CD4-positive, alpha-beta T cell treated with Interleukin-1 beta for 1 hour (primary cell): ENCODE results near the gene TC2N.
"Not testable (repeated sequence)": the region's sequence is repeated elsewhere in the genome, so short reads cannot be mapped to it uniquely, and the experiment has no call there.

Source experiments
- DNase-seq, 2 donors: peaks; one replicate each; pipeline ENCODE4 v3.0.0-alpha.2; 2020 to 2022

Gene TC2N

DNA sequence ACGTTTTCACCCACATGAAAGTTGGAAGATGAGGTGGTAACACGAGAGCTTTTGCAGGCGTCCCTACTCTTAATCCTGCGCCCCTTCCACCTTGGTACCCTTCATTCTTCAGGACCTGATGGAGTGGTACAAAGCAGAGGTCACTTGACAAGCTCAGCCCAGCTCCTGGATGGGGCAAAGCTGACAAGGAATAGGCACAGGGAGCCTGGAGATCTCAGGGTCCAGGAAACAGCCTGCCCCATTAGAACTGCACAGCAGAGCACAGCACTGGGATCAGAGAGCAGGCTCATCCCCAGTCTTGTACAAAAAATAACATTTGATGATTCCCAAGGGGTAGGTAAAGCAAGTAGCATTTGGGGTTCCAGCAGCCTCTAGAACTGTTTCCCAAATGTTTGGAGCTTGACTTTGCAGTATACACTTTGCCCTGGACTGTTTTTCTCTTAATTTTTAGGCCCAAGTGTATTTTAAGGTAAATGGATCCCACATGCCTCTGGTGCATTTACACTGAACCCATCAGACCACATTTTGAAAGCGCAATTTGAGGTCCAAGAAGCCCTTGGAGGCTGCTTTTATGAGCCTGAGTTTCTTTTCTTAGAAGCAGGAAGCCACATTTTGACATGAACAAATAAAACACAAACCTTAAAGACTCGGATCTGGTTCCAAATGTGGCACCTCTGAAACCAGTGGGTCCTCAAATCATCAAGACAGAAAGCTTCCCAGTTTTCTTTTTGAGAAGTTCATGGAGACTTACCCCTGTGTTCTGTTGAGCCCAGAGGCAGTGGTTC lies 633 bp downstream of the TC2N start:
- no peak for DNase-seq

DNA sequence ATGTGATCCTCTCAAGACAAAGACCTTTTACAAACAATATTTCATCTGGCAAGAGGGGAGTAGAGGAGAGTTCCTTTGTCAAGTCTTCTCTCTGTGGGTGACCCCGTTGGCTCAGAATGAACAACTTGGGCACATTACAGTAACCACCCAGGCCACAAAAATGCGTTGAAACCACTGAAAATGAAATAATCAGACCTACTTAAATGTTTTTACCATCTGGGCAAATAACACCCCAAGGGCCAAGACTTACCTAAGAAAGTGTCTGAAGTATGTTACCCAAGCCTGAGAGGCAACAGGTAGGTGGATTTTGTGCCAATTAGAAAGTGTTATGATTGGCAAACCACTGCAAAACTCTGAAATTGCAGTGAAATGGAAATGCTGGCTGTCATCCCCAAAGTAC lies 1.3 kb downstream of the TC2N start:
- no peak for DNase-seq

DNA sequence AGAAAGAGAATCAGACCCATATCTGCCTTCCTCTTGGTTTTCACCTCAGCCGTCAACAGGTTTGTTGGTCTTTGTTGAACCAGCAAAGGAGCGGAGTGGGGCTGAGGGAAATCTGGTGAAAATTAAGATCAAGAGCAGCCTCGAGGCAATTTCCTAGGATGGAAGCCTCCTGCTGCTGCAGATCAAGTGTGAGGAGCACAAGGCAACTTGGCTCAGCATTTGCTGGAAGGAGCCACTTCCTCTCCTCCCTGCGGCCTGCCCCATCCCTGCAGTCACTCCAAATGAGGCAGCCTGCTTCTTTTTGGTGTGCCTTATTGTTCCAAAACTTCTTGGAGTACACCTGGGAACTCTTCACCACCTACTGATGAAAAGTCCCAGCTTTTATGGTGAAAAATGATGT lies 4.9 kb downstream of the TC2N start:
- DNase-seq: no peak

DNA sequence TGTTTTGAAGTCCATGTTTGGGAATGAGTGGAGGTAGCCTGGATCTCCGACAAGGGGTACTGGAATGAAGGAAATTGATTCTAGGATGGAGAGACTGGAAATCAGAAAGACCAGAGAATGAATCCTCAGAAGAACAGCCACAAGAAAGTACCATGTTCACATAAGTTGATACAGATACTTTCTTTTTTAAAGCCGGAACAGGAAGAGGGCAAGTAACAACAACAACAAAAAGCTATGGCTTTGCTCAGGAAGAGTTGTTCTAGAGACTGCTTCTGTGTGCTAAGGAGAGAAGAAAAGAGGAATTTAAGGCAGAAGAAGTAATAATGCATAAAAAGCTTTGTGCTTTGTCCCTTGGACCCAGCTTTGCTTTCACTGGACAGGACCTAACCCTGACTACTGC lies 6.2 kb downstream of the TC2N start:
- no peak for DNase-seq

DNA sequence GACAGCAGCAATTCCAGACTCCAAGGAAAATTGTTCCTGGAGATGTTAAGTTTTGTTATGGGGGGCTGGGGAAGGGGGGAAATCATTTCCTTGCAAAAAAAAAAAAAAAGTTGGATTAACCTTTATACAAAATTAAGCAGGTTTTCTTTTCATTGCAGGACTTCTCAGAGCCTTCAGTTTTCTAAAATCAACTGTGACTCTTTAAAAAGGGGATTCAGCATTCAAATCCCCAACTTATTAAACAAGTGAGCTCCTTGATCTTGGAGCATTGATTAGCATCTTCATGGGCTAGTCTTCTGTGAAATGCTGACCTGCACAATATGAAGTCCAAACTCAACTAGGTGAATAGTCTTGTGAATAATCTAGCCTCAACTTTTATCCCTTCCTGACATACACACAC lies 7.1 kb downstream of the TC2N start:
- no peak for DNase-seq

DNA sequence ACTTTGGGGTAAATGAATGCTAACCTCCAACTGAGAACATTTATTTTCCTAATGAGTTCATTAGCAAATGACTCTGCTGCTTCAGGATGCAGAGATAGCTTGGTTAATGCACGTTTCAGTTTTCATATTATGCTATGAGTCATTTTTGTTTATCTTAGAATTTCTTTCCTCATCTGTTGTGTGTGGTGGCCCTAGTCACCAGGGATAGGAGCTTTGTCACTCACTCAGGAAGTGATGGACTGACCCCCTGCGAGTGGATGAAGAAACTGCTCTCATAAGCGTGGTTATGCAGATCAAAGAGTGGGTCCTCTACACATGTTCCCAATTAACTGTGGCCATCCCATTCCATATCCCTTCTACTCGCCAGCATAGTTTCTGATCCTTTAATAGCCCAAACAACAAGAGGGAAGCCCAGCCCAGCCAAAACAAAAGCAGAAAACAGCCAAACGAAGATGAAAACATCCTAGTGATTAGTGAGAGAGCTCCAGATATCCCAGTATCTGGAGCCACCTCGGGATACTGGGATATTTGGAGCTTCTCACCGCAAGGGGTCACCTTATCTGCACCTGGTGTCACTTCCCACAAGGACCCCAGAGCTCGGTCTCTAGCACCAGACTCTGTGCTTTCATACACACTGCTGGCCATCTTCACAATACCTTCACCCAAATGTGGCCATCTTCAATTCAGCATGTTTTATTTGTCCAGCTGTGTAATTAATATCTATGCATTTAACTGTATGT lies 8.6 kb downstream of the TC2N start:
- no peak for DNase-seq

DNA sequence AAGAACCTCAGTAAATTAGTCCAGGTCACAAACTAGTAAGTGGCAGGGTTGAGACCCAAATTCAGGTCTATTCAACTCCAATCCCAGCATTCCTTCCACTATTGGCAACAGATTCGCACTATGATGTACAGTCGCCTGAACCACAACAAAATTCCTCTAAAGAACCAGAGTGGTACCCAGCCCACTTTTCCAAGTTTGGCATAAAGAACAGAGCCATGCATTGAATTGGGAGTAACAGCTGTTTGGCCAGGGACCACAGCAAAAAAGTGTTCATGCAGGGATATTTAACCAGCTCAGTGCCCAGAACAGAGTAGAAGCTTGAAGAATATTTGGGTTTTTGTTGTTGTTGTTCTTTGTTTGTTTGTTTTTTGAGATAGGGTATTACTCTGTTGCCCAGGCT lies 9.7 kb downstream of the TC2N start:
- no peak for DNase-seq

DNA sequence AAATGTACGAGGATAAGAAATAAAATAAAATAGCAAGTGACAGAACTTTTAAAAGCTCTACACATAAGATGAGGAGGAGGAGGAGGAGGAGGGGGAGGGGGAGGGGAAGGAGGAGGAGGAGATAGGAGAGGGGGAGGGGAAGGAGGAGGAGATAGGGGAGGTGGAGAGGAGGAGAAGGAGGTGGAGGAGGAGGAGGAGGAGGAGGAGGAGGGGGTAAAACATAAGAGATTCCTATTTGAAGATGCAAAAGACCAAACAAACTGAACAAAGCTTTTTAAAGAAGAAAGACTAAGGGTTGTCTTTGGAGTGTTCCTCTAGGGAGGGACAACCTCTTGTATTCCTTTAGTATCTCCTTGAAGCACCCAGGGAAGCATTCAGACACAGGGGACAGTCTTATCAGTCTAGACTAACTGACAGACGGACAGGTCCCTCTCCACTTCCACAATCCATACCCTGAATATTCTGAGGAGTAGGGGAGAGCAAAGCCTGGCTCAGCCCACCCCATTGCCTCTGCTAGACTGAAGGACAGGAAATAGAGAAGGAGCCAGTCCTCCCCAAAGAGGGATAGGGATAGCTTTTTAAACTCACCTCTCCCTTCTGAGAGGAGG lies 12.9 kb downstream of the TC2N start:
- DNase-seq: no peak

DNA sequence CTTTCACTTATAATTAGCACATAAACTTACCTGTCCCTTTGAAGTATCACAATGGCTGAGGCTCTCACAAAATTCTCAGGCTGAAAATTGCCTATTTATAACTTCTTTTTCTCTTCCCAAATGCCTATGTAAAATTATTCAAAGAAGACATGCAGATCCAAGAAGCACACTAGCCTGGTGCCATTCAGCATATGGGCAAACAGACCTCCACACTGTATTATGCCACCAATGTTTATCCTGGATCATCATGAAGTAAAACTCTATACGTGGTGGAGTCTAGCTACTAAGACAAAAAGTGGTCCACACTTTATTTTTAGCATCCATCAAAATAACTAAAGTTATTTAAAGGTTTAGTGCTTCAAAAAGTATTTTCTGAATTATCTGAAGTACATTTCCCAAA lies 15.8 kb downstream of the TC2N start:
- no peak for DNase-seq

DNA sequence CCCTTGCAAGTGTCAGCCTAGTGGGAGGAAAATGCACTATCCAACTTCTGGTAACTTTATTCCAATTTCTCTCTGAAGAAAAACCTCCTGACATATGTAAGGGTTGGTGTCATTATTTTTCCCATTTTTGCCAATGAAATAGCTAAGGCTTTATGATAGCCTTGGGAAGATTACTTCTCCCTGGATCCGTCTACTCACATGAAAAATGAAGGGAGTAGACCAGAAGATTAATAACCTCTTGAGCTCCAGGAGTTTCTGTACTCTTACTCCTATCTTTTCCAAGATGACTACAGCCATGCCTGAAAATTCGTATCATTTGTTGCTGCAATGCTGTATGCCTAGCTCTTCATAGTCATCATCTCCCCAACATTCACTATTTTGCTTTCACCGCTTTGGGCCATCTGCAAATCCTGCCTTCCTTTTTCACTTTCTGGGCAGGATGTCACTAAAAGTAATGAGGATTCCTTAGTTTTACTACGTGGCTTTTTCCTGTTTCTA lies 18.8 kb downstream of the TC2N start:
- no peak for DNase-seq

DNA sequence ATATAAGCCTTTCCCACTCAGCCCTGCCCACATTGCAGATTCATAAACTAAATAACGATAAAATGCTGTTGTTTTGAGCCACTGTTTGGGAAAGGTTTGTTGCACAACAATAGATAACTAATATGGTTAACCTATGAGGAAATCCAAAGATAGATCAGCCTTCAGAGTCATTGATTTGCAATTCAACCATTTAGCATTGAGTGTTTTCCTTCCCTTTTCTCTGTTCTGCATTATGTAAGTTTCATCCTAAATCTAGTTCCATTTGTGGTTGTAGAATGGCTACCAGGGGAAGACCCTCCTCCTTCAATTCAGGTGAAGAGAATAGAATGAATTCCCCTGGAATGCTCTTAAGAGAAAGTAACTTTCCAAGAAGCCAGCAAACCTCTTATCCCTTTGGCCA lies 19.6 kb downstream of the TC2N start:
- DNase-seq: no peak

DNA sequence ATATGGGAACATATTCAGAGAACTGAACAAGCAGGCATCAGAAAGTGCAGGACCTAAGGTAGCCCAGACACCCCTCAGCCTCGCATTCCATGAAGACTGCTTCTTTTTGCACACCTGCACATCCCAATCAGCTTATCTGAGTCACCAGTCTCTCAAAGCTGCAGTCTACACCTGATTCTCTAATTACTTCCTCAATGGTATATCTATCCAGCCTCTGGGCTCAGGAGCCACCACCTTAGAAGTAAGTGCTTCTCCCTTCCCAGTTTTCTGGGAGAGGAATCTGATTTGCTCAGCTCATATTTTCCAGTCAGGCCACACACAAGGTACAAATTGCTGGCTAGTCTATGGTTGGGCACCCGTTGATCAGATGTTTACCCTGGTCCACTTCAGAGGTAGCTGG lies 21.7 kb downstream of the TC2N start:
- DNase-seq: no peak

DNA sequence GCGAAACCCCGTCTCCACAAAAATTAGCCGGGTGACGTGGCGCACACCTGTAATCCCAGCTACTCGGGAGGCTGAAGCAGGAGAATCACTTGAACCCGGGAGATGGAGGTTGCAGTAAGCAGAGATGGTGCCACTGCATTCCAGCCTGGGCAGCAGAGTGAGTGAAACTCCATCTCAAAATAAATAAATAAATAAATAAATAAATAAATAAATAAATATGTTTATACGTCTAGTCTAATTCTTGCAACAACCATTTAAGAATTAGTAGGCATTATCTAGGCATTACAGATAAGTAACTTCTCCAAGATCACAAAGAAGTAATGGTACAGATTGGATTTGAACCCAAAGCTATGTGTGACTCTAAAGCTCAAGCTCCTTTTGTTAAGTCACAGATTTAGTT lies 22.3 kb downstream of the TC2N start:
- not testable (repeated sequence) for DNase-seq

DNA sequence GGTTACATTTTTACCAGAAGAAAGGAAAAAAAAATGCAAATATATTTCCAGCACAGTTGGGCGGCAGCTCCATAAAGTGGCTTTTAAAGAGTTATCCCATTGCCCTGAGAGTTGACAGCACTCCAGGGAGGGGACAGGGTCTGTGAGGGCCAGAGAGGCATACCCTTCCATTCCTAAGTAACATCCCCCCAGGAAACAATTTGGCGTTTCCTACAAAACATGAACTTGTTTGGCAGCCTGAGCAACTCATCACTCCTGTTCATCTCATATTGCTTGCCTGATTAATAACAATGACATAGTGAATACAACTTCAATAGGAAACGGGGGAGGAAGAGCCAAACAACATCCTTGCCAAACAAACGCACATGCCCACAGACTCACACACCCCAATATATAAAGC lies 23.3 kb downstream of the TC2N start:
- DNase-seq: no peak

DNA sequence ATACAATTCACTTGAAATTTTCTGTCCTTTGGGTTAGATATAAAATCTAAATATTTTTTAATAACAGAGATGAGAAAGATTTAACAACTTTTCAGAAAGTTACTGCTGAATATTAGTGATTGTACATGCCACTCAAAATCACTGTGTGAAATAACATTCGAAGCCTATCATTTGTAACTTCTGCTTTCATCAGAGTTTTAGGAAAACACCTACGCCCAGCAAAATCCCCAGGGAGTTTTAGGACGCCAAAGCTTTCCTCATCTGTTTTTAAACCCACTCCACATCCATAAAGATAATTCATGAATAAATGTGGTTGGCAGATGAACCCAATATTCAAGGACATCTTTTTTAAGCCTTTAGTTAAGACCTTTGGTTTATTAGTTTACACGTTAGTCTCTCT lies 23.9 kb downstream of the TC2N start:
- no peak for DNase-seq

DNA sequence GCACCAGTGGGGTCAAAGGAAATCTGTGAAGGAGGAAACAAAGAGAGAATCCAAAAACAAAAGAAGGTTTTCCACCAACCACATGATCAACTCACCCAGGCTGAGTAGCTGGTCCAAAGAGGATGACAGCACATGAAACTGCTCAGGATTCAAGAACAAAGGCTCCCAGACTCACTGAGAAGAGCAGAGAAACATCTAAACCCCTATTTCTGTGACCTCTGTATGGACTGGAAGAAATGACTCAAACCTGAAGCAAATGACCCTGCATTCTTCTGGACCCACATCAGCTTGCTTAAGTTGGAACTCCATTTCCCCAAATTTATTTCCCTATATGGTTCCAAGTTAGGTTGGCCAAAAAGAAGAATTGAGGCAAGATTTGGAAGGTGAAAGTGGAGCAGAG lies 26.3 kb downstream of the TC2N start:
- DNase-seq: no peak

DNA sequence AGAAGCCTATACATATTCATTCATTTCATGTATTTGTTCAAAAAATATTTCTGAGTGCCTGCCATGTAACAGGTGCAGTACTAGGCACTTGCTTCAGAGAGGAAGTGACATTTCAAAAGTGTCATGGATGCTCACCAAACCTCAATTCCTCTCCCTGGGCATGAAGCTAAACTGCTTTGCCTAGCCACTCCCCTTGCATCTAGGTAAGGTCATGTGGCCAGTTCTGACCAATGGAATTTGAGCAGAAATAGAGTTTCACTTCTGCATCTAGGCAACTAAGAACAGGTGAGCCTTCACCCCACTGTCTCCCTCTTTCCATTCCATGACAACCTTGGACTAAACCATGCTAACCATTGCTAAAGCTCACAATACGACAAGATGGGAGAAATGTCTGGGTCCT lies 27.6 kb downstream of the TC2N start:
- DNase-seq: peak; percentile 11 to 23

DNA sequence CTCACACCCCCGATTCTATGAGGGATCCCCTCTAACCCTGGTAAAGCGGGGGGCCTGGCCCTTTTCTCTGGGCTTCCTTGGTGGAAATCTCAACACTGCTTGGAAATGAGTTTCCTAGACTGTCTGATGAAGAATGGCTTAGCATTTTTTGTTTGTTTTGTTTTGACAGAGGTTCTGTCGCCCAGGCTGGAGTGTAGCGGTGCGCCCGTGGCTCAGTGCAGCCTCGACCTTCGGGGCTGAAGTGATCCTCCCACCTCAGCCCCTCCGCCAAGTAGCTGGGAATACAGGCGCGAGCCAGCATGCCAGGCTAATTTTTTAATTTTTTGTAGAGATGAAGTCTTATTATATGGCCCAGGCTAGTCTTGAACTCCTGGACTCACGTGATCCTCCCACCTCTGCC lies 30.3 kb downstream of the TC2N start:
- DNase-seq: no peak

DNA sequence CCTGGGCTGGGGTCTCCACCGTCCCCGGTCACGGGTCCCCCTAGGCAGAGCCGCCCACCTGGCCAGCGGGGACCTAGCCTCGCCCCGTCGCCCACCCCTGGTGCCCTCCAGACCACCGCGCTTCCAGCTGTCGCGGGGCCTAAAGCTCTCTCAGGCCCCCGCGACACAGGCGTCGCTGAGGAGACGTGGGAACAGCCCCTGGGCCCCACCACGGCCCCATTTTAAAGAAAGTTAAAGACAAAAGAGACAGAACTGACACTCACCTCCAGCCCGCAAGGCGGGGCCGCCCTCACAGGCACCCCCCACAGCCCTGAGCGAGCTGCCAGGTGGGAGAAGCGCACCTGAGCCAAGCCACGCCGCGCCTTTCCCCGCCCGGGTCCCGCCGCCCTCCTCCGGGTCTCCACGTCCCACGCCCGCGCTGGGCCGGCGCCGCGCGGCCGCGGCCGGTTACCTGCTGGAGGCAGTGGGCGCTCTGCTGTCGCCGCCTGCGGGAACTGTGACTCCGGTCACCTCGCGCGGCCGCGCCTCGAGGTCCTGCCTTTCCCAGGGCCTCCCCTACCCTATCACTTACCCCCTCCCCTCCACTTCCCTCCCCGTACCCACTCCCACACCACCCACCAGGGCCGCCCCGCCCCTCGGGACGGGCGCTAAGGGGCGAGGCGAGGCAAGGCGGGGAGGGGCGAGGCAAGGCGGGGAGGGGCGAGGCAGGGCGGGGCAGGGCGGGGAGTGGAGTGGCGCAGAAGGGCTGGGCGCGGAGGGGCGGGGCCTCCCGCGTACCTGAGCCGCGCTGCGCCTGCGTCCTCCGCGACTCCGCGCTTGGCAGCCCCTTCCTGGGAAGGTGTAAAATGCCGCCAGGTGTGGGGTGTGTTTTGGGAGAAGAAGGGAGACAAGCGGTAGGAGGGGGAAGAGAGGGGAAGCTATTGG lies 31.2 kb downstream of the TC2N start:
- DNase-seq: peak; percentile 83

DNA sequence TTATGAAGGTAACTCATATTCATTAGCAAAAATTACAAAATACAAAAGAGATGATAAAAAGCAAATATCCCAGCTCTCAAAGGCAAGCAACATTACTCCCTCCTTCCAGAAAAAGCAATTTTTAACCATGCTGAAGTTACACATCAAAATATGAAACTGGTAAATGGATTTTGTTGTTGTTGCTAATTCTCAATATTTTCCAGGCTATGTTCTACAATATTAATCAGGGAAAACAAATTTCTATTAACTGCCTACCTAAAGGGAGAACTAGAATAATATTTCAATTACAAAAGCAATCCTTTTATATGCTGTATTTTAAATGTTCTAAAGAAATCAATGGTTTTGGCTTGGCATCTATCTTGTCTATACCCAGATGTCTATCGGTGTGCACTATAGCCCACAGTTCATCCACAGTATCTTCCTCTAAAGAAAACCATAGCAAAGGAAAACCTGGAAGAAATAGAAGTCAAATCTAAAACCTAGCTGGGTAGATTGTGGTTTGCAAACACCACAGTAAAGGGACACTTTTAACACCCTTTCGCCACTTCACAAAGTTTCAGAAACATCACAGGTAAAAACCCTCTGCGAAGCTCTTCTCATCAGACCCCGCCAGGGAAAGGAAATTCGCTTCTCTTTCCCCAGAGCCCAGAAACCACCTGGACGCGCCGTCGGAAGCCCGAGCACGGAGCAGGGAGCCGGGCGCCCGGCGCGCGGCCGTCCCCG lies 32.0 kb downstream of the TC2N start:
- peak; percentile 3 to 36 for DNase-seq

DNA sequence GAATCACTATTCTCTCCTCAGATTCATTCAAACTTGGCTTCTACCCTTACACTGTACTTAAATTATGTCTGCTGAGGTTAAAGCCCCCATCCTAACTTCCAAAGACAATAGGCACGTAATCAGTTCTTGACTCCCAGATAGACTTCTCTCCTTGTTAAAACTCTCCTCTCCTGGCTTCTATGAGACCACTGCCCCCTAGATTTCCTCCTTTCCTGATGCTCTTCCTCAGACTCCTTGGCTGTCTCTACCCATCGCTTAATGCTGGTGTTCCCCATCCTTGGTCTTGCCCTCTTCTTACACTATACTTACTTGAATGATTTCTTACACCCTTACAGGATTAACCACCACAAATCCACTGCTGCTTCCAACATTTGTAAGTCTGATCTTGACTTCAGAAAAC lies 32.8 kb downstream of the TC2N start:
- DNase-seq: no peak

DNA sequence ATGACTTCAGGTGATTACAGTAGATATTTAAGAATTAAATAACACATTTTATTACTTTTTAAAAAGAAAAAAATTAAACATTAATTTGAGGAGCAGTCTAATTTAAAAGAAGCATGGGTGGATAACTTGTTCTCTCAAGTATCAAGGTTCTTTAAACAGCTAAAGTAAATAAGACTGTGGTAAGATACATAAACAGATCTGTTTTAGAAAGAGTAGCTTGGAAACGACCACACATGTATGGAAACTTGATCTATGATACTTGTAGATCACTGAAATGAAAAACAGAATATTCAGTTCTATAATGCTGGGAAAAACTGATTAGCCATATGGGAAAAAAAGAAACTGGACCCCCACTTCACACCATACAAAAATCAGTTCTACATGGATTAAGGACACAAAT lies 36.0 kb downstream of the TC2N start:
- DNase-seq: no peak
